Body of pancreas (tissue), 4 donors: ENCODE data around the gene SUZ12.

Experiments used
- POLR2A ChIP-seq, 3 donors: fragments of 450-650 bp; IDR thresholded peaks; one replicate each; pipeline ENCODE4 v1.6.1; 2016; ENCODE audit warnings: antibody characterized with exemption in 3 of 3, mild to moderate bottlenecking in 2 of 3
- TF ChIP-seq, protein P1 (sequence below), 7 experiments: fragments of 450-650 bp in 4 of 7; fragments of 200-600 bp in 3 of 7; sonication (generic) in 3 of 7; IDR thresholded peaks; one replicate each; pipeline ENCODE4 v1.5.1; 2016 to 2019; ENCODE audit warnings: antibody characterized with exemption in 7 of 7

DNA sequence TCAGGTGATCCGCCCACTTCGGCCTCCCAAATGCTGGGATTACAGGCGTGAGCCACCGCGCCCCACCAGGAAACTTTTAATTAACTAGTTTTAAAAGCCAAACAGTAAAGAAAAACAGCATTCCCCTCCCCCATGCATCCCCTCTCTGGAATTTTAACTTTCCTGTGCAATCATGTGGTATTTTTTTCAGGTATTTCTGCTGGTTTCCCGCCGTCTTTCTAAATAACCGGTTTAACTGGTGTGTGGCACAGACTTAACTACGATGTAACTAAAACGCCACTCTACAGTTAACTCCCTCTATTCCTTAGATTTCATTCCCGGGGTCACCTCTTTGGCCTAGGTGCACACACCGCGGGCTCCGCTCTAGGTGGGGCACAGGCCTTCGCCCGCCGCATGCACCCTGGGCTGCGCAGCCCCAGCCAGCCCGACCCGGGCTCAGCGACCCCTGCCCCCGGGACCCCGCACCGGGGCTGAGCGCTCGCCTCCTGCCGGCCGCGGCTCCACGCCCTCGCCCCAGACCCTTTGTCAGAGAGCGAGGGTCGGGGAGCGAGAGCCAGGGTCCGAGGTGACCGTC, 20.2 kb upstream of the SUZ12 start:
- TF ChIP-seq, protein P1, sequence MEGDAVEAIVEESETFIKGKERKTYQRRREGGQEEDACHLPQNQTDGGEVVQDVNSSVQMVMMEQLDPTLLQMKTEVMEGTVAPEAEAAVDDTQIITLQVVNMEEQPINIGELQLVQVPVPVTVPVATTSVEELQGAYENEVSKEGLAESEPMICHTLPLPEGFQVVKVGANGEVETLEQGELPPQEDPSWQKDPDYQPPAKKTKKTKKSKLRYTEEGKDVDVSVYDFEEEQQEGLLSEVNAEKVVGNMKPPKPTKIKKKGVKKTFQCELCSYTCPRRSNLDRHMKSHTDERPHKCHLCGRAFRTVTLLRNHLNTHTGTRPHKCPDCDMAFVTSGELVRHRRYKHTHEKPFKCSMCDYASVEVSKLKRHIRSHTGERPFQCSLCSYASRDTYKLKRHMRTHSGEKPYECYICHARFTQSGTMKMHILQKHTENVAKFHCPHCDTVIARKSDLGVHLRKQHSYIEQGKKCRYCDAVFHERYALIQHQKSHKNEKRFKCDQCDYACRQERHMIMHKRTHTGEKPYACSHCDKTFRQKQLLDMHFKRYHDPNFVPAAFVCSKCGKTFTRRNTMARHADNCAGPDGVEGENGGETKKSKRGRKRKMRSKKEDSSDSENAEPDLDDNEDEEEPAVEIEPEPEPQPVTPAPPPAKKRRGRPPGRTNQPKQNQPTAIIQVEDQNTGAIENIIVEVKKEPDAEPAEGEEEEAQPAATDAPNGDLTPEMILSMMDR (IDR thresholded peaks at IDR 0.05): no peak
- no peak for TF ChIP-seq POLR2A (IDR thresholded peaks at IDR 0.05)
